Measurements from ENCODE around the gene SPTA1. TPM values are rescaled to one million over a fixed set of nuclear protein-coding genes. Genes with fewer than 3 reads are reported as not detected.

SPTA1 gene
- total RNA-seq, 1 experiment from 2014 or later, result not detected

DNA sequence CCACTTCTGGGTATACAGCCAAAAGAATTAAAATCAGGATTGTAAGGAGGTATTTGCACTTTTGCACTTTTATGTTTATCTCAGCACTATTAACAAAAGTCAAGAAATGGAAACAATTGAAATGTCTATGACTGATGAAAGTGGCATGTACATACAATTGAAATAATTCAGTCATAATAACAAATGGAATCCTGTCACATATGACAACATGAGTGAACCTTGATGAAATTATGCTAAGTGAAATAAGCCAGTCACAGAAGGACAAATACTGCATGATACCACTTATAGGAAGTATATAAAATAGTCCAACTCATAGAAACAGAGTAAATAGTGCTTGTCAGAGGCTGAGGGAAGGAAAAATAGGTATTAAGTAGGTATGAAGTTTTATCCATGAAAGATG lies 3.4 kb upstream of the SPTA1 start (continued):
- TF ChIP-seq FOSL1 (IDR thresholded peaks at IDR 0.05; ENCODE audit: low read depth), result no peak
- TF ChIP-seq POLR2A (IDR thresholded peaks at IDR 0.05; ENCODE audit: borderline replicate concordance, extremely low read depth, insufficient read depth, insufficient read length), result no peak

DNA sequence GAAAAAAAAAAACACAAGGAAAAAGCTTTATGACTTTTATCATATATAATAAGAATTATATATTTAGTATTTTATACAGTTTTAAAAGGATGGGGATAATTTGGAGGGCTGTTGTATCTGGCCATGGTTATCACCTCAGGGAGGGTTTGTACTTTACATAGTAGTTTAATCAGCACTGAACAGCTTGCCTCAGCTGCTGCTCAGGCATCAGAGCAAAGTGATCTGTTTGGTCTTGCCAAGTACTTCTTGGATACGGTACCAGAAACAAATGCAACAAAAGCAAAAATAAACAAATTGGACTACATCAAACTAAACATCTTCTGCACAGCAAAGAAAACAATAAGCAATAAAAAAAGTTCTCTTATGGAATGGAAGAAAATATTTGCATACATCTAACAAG lies 2.6 kb upstream of the SPTA1 start:
- no peak overlapping the region for H3K9ac ChIP-seq (ENCODE audit: low read length)
- H4K20me1 ChIP-seq (ENCODE audit: insufficient read depth), result no peaks in the 10 kb centered on the region; the same call in 1 of the 2 replicates
- ChIA-PET CTCF (no interaction called here), POLR2A (no interaction called here), RAD21 (ENCODE audit: low non-redundant PET in 1 of 2, low total read pairs in 2 of 2, uncharacterized antibody in 2 of 2, unreplicated experiment in 2 of 2) (no interaction called here)
- DNase-seq (ENCODE audit: low read depth, low spot score) (no peak), ATAC-seq (no peak)
- no peaks in the 10 kb centered on the region for H3K9me3 ChIP-seq (ENCODE audit: control insufficient read depth in 1 of 2, insufficient read depth in 1 of 2, low read depth in 1 of 2, low read length in 2 of 2)
- no peaks in the 10 kb centered on the region for H3K27me3 ChIP-seq (ENCODE audit: insufficient read depth, low read length)
- no peaks in the 10 kb centered on the region for H3K4me1 ChIP-seq (ENCODE audit: control insufficient read depth in 1 of 2, insufficient read depth in 2 of 2, low read length in 2 of 2)
- BruUV-seq (replicated peaks), result no TSS peak
- no peaks in the 10 kb centered on the region for H3K79me2 ChIP-seq (ENCODE audit: insufficient read depth, low read length)
- H3K4me2 ChIP-seq (ENCODE audit: low read length), result no peak overlapping the region
- H2AFZ ChIP-seq (ENCODE audit: low read depth, low read length, poor library complexity, severe bottlenecking), result no peak overlapping the region
- H3K4me3 ChIP-seq (replicated peaks in 1 of 2; ENCODE audit: low read depth in 1 of 2, low read length in 2 of 2), result no peak overlapping the region
- H3K27ac ChIP-seq (ENCODE audit: low read depth, low read length), result no peak overlapping the region
- intact Hi-C loops (cut with micrococcal nuclease), result no loop called here
- H3K9me2 ChIP-seq (ENCODE audit: insufficient read depth), result no peaks in the 10 kb centered on the region
- H3K36me3 ChIP-seq (ENCODE audit: control insufficient read depth in 1 of 2, insufficient read depth in 2 of 2, low read length in 2 of 2), result no peaks in the 10 kb centered on the region
- TF ChIP-seq POLR2AphosphoS5 (IDR thresholded peaks at IDR 0.05; ENCODE audit: low read depth, low read length) (no peak), EZH2 (IDR thresholded peaks at IDR 0.05) (no peak), SRF (IDR thresholded peaks at IDR 0.05; ENCODE audit: low read depth) (no peak), TCF7L2 (IDR thresholded peaks at IDR 0.05; ENCODE audit: borderline replicate concordance, extremely low read depth, insufficient read depth, insufficient read length) (no peak), SIN3A (IDR thresholded peaks at IDR 0.05; ENCODE audit: low read depth) (no peak), CBX3 (IDR thresholded peaks at IDR 0.05; ENCODE audit: low read depth) (no peak), ATF3 (IDR thresholded peaks at IDR 0.05) (no peak), ELF1 (IDR thresholded peaks at IDR 0.05; ENCODE audit: borderline replicate concordance, low read depth) (no peak), REST (IDR thresholded peaks at IDR 0.05; ENCODE audit: low read depth) (no peak), RAD21 (IDR thresholded peaks at IDR 0.05; ENCODE audit: low read depth) (no peak), POLR2A (IDR thresholded peaks at IDR 0.05; ENCODE audit: borderline replicate concordance, extremely low read depth, insufficient read depth, insufficient read length) (no peak), SP1 (IDR thresholded peaks at IDR 0.05; ENCODE audit: low read depth) (no peak), CTCF (IDR thresholded peaks at IDR 0.05 in 2 of 3, conservative IDR thresholded peaks at IDR 0.05 in 1 of 3; ENCODE audit: borderline replicate concordance in 1 of 3, insufficient read depth in 1 of 3, low read depth in 2 of 3, low read length in 2 of 3) (no peak), JUND (IDR thresholded peaks at IDR 0.05) (no peak), YY1 (IDR thresholded peaks at IDR 0.05; ENCODE audit: extremely low read depth, insufficient replicate concordance, low read depth, low read length) (no peak), ZNF274 (IDR thresholded peaks at IDR 0.05; ENCODE audit: low read depth, low read length) (no peak), CEBPB (IDR thresholded peaks at IDR 0.05; ENCODE audit: low read depth) (no peak)
- TF ChIP-seq, protein P1, sequence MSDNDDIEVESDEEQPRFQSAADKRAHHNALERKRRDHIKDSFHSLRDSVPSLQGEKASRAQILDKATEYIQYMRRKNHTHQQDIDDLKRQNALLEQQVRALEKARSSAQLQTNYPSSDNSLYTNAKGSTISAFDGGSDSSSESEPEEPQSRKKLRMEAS (IDR thresholded peaks at IDR 0.05), result no peak
- TF ChIP-seq, protein P2, sequence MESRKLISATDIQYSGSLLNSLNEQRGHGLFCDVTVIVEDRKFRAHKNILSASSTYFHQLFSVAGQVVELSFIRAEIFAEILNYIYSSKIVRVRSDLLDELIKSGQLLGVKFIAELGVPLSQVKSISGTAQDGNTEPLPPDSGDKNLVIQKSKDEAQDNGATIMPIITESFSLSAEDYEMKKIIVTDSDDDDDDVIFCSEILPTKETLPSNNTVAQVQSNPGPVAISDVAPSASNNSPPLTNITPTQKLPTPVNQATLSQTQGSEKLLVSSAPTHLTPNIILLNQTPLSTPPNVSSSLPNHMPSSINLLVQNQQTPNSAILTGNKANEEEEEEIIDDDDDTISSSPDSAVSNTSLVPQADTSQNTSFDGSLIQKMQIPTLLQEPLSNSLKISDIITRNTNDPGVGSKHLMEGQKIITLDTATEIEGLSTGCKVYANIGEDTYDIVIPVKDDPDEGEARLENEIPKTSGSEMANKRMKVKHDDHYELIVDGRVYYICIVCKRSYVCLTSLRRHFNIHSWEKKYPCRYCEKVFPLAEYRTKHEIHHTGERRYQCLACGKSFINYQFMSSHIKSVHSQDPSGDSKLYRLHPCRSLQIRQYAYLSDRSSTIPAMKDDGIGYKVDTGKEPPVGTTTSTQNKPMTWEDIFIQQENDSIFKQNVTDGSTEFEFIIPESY (IDR thresholded peaks at IDR 0.05; ENCODE audit: extremely low read depth, insufficient replicate concordance, low read length), result no peak
